DND-41 (cell line): ENCODE data around the gene ANK3.

ENCODE experiments used
- EZH2 ChIP-seq: IDR thresholded peaks from 3 replicates; pipeline ENCODE4 v1.6.1; 2012; ENCODE audit warnings: borderline replicate concordance, low read depth, mild to moderate bottlenecking, moderate library complexity, low read length, inconsistent platforms; ENCODE audit not compliant: severe bottlenecking
- TF ChIP-seq, protein P1 (sequence below): IDR thresholded peaks from 2 replicates; pipeline ENCODE4 v1.5.1; 2012; ENCODE audit warnings: borderline replicate concordance, low read length, moderate library complexity, mild to moderate bottlenecking; ENCODE audit not compliant: poor library complexity, severe bottlenecking; ENCODE audit errors: extremely low read depth

DNA sequence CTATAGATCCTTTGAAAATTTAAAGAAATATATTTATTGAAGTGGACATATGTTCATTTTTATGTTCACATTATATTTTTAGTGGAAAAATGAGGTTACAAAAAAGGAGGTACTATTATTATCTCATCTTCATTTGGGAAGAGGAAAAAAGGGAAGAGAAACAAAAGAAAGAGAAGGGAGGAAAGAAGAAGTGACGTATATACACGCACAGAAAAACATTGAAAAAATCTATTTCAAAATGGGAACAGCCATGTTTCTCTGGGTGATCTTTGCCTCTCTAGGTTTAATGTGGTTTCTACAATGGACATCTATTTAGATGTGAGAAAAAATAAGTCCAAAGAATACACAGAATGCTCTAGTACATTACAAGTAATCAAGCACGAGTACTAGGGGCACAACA lies 14.8 kb downstream of the ANK3 start:
- TF ChIP-seq, protein P1, sequence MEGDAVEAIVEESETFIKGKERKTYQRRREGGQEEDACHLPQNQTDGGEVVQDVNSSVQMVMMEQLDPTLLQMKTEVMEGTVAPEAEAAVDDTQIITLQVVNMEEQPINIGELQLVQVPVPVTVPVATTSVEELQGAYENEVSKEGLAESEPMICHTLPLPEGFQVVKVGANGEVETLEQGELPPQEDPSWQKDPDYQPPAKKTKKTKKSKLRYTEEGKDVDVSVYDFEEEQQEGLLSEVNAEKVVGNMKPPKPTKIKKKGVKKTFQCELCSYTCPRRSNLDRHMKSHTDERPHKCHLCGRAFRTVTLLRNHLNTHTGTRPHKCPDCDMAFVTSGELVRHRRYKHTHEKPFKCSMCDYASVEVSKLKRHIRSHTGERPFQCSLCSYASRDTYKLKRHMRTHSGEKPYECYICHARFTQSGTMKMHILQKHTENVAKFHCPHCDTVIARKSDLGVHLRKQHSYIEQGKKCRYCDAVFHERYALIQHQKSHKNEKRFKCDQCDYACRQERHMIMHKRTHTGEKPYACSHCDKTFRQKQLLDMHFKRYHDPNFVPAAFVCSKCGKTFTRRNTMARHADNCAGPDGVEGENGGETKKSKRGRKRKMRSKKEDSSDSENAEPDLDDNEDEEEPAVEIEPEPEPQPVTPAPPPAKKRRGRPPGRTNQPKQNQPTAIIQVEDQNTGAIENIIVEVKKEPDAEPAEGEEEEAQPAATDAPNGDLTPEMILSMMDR, result no peak
- no peak for TF ChIP-seq EZH2
